Cardiac muscle cell (in vitro differentiated cells and primary cell): Measurements from ENCODE around the gene FAM78A. TPM values are rescaled to one million over a fixed set of nuclear protein-coding genes. Genes with fewer than 3 reads are reported as not detected.
A peak's percentile ranks its signal among the peaks of the same experiment; 100 is the strongest.

Experiments used
- DNase-seq, 2 donors: peaks; one replicate each; pipeline versions ENCODE4 v3.0.0 to v3.0.0-alpha.2; 2010 to 2017; ENCODE audit warnings: low read depth in 1 of 2, low spot score in 1 of 2
- H3K27ac ChIP-seq: fragments of 200-600 bp; sonication (generic); 2 replicates; pipeline ENCODE4 v1.5.1; 2016
- H3K27me3 ChIP-seq: fragments of 200-600 bp; sonication (generic); 2 replicates; pipeline ENCODE4 v1.6.0; 2016; ENCODE audit warnings: control low read depth
- H3K36me3 ChIP-seq: fragments of 200-600 bp; sonication (generic); 2 replicates; pipeline ENCODE4 v1.5.1; 2016; ENCODE audit warnings: control low read depth
- H3K4me1 ChIP-seq: fragments of 200-600 bp; sonication (generic); 2 replicates; pipeline ENCODE4 v1.8.1; 2017; ENCODE audit warnings: low read depth, mild to moderate bottlenecking, mixed run types
- H3K4me3 ChIP-seq: fragments of 200-600 bp; sonication (generic); 2 replicates; pipeline ENCODE4 v1.5.1; 2016; ENCODE audit warnings: mild to moderate bottlenecking
- H3K9me3 ChIP-seq: fragments of 200-600 bp; sonication (generic); 2 replicates; pipeline ENCODE4 v1.5.1; 2017; ENCODE audit warnings: low read depth, mild to moderate bottlenecking, control low read depth
- CTCF ChIP-seq: IDR thresholded peaks from 2 replicates; pipeline ENCODE4 v1.5.1; 2012; ENCODE audit warnings: low read depth, mild to moderate bottlenecking, low read length
- polyA plus RNA-seq: library from polyadenylated mRNA; unstranded; fragments of >200 nt; fragmentation: Nextera tagmentation; extraction: Ambion mirVana; gene quantifications from 2 replicates; pipeline ENCODE4 v1.2.1, GENCODE V29; 2016
- total RNA-seq: library from RNA; depleted of rRNA; stranded (reverse); fragments of >200 nt; gene quantifications from 2 replicates; pipeline ENCODE4 v1.2.3, GENCODE V29; 2016

Gene FAM78A
- total and polyA plus RNA-seq, 2 experiments from 2014 or later: 21.5 to 42.6 TPM

- no peak for TF ChIP-seq CTCF
- H3K27ac ChIP-seq: peak overlapping the region; percentile 75
- H3K4me1 ChIP-seq: peaks cover 22% of the 10 kb centered on the region
- H3K9me3 ChIP-seq: no peaks in the 10 kb centered on the region
- H3K27me3 ChIP-seq: no peaks in the 10 kb centered on the region
- no peak for DNase-seq
- peaks cover 15% of the 10 kb centered on the region for H3K36me3 ChIP-seq
- no peak overlapping the region for H3K4me3 ChIP-seq
Measured at GRCh38 chr9:131258186-131258585, 18.1 kb downstream of the FAM78A start.

- no peak for TF ChIP-seq CTCF
- DNase-seq: no peak
- Histone ChIP-seq H3K4me3 (no peak overlapping the region), H3K9me3 (no peaks in the 10 kb centered on the region), H3K36me3 (peaks cover 15% of the 10 kb centered on the region), H3K4me1 (peaks cover 22% of the 10 kb centered on the region), H3K27me3 (no peaks in the 10 kb centered on the region), H3K27ac (peak overlapping the region; percentile 75)
Measured at GRCh38 chr9:131257266-131258025, 18.9 kb downstream of the FAM78A start.

- Histone ChIP-seq H3K27me3 (no peaks in the 10 kb centered on the region), H3K27ac (peak overlapping the region; percentile 94), H3K9me3 (no peaks in the 10 kb centered on the region), H3K4me3 (no peak overlapping the region), H3K36me3 (peaks cover 9% of the 10 kb centered on the region), H3K4me1 (peaks cover 22% of the 10 kb centered on the region)
- no peak for DNase-seq
- TF ChIP-seq CTCF: no peak
Measured at GRCh38 chr9:131255676-131256197, 20.6 kb downstream of the FAM78A start.

GRCh38 chr9:131254626-131255025 lies 21.7 kb downstream of the FAM78A start:
- no peak for DNase-seq
- H3K27ac ChIP-seq: peak overlapping the region; percentile 94
- no peaks in the 10 kb centered on the region for H3K27me3 ChIP-seq
- no peak for TF ChIP-seq CTCF
- H3K36me3 ChIP-seq: peaks cover under 1% of the 10 kb centered on the region
- H3K4me3 ChIP-seq: no peak overlapping the region
- no peaks in the 10 kb centered on the region for H3K9me3 ChIP-seq
- peaks cover 22% of the 10 kb centered on the region for H3K4me1 ChIP-seq

GRCh38 chr9:131253891-131254491 lies 22.3 kb downstream of the FAM78A start:
- no peaks in the 10 kb centered on the region for H3K9me3 ChIP-seq
- TF ChIP-seq CTCF: no peak
- peaks cover 22% of the 10 kb centered on the region for H3K4me1 ChIP-seq
- peak overlapping the region; percentile 94 for H3K27ac ChIP-seq
- no peaks in the 10 kb centered on the region for H3K36me3 ChIP-seq
- no peaks in the 10 kb centered on the region for H3K27me3 ChIP-seq
- peak; percentile 21 to 88 for DNase-seq
- H3K4me3 ChIP-seq: no peak overlapping the region
